Gastroesophageal sphincter (tissue), 4 donors: ENCODE data around the gene CCDC186. TPM values are rescaled to one million over a fixed set of nuclear protein-coding genes. Genes with fewer than 3 reads are reported as not detected.

ENCODE experiments used
- ATAC-seq: fragments of 150-250 bp; one replicate; pipeline ENCODE4 v1.9.1; 2016; ENCODE audit warnings: mild to moderate bottlenecking, moderate library complexity
- H3K27ac ChIP-seq, 4 donors: fragments of 200-600 bp; sonication (generic) in 3 of 4; 1 replicate in 3 of 4; 2 replicates in 1 of 4; pipeline ENCODE4 v1.5.1; 2016 to 2019
- H3K27me3 ChIP-seq: fragments of 200-600 bp; sonication (generic); one replicate; pipeline ENCODE4 v1.5.1; 2019
- H3K36me3 ChIP-seq, 2 donors: fragments of 200-600 bp; sonication (generic); one replicate each; pipeline ENCODE4 v1.5.1; 2019; ENCODE audit warnings: control low read depth in 1 of 2
- H3K4me1 ChIP-seq, 3 donors: fragments of 200-600 bp; sonication (generic); 1 replicate in 2 of 3; 2 replicates in 1 of 3; pipeline ENCODE4 v1.5.1; 2016 to 2019; ENCODE audit warnings: control low read depth in 2 of 3
- H3K4me3 ChIP-seq, 2 donors: fragments of 200-600 bp; sonication (generic); one replicate each; pipeline ENCODE4 v1.5.1; 2019; ENCODE audit warnings: mild to moderate bottlenecking in 1 of 2, moderate library complexity in 1 of 2
- H3K9me3 ChIP-seq, 3 donors: fragments of 200-600 bp; sonication (generic); one replicate each; pipeline ENCODE4 v1.5.1; 2017 to 2019; ENCODE audit warnings: control low read depth in 2 of 3
- CTCF ChIP-seq, 4 experiments: fragments of 200-600 bp in 2 of 4; fragments of 450-650 bp in 2 of 4; sonication (generic) in 1 of 4; IDR thresholded peaks; one replicate each; pipeline ENCODE4 v1.5.1; 2017 to 2019; ENCODE audit warnings: antibody characterized with exemption in 4 of 4, mild to moderate bottlenecking in 2 of 4, moderate library complexity in 2 of 4
- EP300 ChIP-seq: sonication (generic); formaldehyde crosslinking; IDR thresholded peaks from one replicate; pipeline ENCODE4 v1.6.1; 2017; ENCODE audit warnings: antibody characterized with exemption, mild to moderate bottlenecking
- POLR2A ChIP-seq, 2 donors: fragments of 450-650 bp; IDR thresholded peaks; one replicate each; pipeline ENCODE4 v1.6.1; 2017; ENCODE audit warnings: antibody characterized with exemption in 2 of 2, mild to moderate bottlenecking in 2 of 2, moderate library complexity in 1 of 2
- POLR2AphosphoS5 ChIP-seq: sonication (generic); formaldehyde crosslinking; IDR thresholded peaks from one replicate; pipeline ENCODE4 v1.6.1; 2017; ENCODE audit warnings: antibody characterized with exemption
- WGBS, 2 donors: methylation state at CpG; one replicate each; pipeline ENCODE4 v1.1.5; 2018; ENCODE audit warnings: low coverage in 1 of 2; 5-methylcytosine and 5-hydroxymethylcytosine counted together
- small RNA-seq, 4 donors: library from RNA; depleted of rRNA; stranded (forward); fragments of <200 nt; gene quantifications; one replicate each; pipeline ENCODE3, GENCODE V24; 2016
- total RNA-seq, 4 donors: library from RNA; depleted of rRNA; stranded (reverse); fragments of >200 nt; gene quantifications; one replicate each; pipeline ENCODE4 v1.1.0, GENCODE V29; 2016

The CCDC186 gene
- total RNA-seq, 4 donors from 2014 or later: 15.8 to 24.7 (median 20.4) TPM

- H3K4me1 ChIP-seq: no peaks in the 10 kb centered on the region
- H3K27me3 ChIP-seq: no peaks in the 10 kb centered on the region
- H3K27ac ChIP-seq: no peak overlapping the region
- no peaks in the 10 kb centered on the region for H3K9me3 ChIP-seq
- TF ChIP-seq POLR2A (IDR thresholded peaks at IDR 0.05): no peak
- no peak for TF ChIP-seq POLR2AphosphoS5
- TF ChIP-seq CTCF (IDR thresholded peaks at IDR 0.05): no peak
- TF ChIP-seq EP300: no peak
- no peak for ATAC-seq
- 57 to 91% methylated on average over 1 of the region's 1 CpG for WGBS, 2 donors
- H3K36me3 ChIP-seq: no peaks in the 10 kb centered on the region
- no peak overlapping the region for H3K4me3 ChIP-seq
These were observed 96.7 kb downstream of the CCDC186 start for GRCh38 chr10:114077347-114077746.

- no peak overlapping the region for H3K27ac ChIP-seq
- H3K9me3 ChIP-seq: no peaks in the 10 kb centered on the region
- WGBS, 2 donors: 84 to 90% methylated on average over 3 to 5 of the region's 6 CpGs
- H3K4me1 ChIP-seq: no peaks in the 10 kb centered on the region
- no peak for TF ChIP-seq POLR2AphosphoS5
- no peak for TF ChIP-seq EP300
- TF ChIP-seq CTCF (IDR thresholded peaks at IDR 0.05): no peak
- TF ChIP-seq POLR2A (IDR thresholded peaks at IDR 0.05): no peak
- no peak overlapping the region for H3K4me3 ChIP-seq
- no peaks in the 10 kb centered on the region for H3K27me3 ChIP-seq
- H3K36me3 ChIP-seq: no peaks in the 10 kb centered on the region
- no peak for ATAC-seq
These were observed 98.9 kb downstream of the CCDC186 start for GRCh38 chr10:114075093-114075492.

GRCh38 chr10:114073395-114074186 is 100.4 kb downstream of the CCDC186 start:
- 71 to 83% methylated on average over 12 to 13 of the region's 14 CpGs for WGBS, 2 donors
- ATAC-seq: no peak
- Histone ChIP-seq H3K4me3 (no peak overlapping the region), H3K27me3 (no peaks in the 10 kb centered on the region), H3K27ac (no peak overlapping the region), H3K9me3 (no peaks in the 10 kb centered on the region), H3K36me3 (no peaks in the 10 kb centered on the region), H3K4me1 (no peaks in the 10 kb centered on the region)
- TF ChIP-seq EP300: no peak
- no peak for TF ChIP-seq CTCF (IDR thresholded peaks at IDR 0.05)
- TF ChIP-seq POLR2A (IDR thresholded peaks at IDR 0.05): no peak
- TF ChIP-seq POLR2AphosphoS5: no peak

GRCh38 chr10:114071178-114071577 is 102.8 kb downstream of the CCDC186 start:
- WGBS, 2 donors: 78 to 87% methylated on average over 4 of the region's 4 CpGs
- TF ChIP-seq POLR2AphosphoS5 (no peak), CTCF (IDR thresholded peaks at IDR 0.05) (no peak), EP300 (no peak), POLR2A (IDR thresholded peaks at IDR 0.05) (no peak)
- H3K9me3 ChIP-seq: no peaks in the 10 kb centered on the region

More at GRCh38 chr10:114071178-114071577, 102.8 kb downstream of the CCDC186 start:
- no peaks in the 10 kb centered on the region for H3K27me3 ChIP-seq
- no peaks in the 10 kb centered on the region for H3K36me3 ChIP-seq
- no peak for ATAC-seq
- no peak overlapping the region for H3K27ac ChIP-seq
- no peak overlapping the region for H3K4me3 ChIP-seq
- H3K4me1 ChIP-seq: peaks cover 0 to 23% (median 2%) of the 10 kb centered on the region in 3 donors

Small RNA genes within 50 kb of the gene (small RNA-seq; reads per million reads assigned to genes)
- 0 reads per million in 4 donors for gene RF02277
- 0 reads per million in 4 donors for gene RNU6-709P

Other genes starting within 250 kb of the CCDC186 start
- gene ADRB1, start 130.3 kb downstream of the CCDC186 start, total RNA-seq: 1 to 10 TPM; 1.8 to 9.1 (median 6.8) TPM
- under 1 TPM in 2 of 4 donors, not detected in 2; 0.12 to 0.42 TPM for gene TDRD1, start 5.2 kb upstream of the CCDC186 start, total RNA-seq
- under 1 TPM in 2 of 4 donors, not detected in 2; 0.13 to 0.25 TPM for gene VWA2, start 65.1 kb upstream of the CCDC186 start, total RNA-seq
- gene AFAP1L2, start 230.3 kb upstream of the CCDC186 start, total RNA-seq: 10 to 100 TPM; 20.5 to 29.5 (median 23.9) TPM